Esophagus squamous epithelium (tissue), 4 donors: ENCODE results near the gene RELN.
"Not testable (repeated sequence)": the region's sequence is repeated elsewhere in the genome, so short reads cannot be mapped to it uniquely, and the experiment has no call there.

Experiments
- CTCF ChIP-seq, 6 experiments: fragments of 450-650 bp in 4 of 6; fragments of 200-600 bp in 2 of 6; sonication (generic) in 2 of 6; IDR thresholded peaks; one replicate each; pipeline ENCODE4 v1.5.1; 2016 to 2019; ENCODE audit warnings: antibody characterized with exemption in 6 of 6, mild to moderate bottlenecking in 4 of 6, moderate library complexity in 4 of 6
- POLR2A ChIP-seq, 4 donors: fragments of 450-650 bp; IDR thresholded peaks; one replicate each; pipeline ENCODE4 v1.6.1; 2017; ENCODE audit warnings: antibody characterized with exemption in 4 of 4, mild to moderate bottlenecking in 4 of 4, moderate library complexity in 3 of 4

- TF ChIP-seq CTCF, POLR2A (IDR thresholded peaks at IDR 0.05): not testable (repeated sequence)
Observed at GRCh38 chr7:103896826-103897225, 92.6 kb downstream of the RELN start.
